GM19025 (cell line): ENCODE data around the gene CCL20.

Experiments
- ATAC-seq: cut with Tn5 transposase; IDR thresholded peaks from one replicate; pipeline ENCODE4 v1.9.1; 2021; ENCODE audit warnings: mild to moderate bottlenecking, low read depth, moderate library complexity; ENCODE audit not compliant: unreplicated experiment

CCL20 gene

GRCh38 chr2:227799202-227799601 lies 14.4 kb upstream of the CCL20 start:
- ATAC-seq, result no peak

- ATAC-seq, result no peak
Measured at GRCh38 chr2:227802882-227803281, 10.8 kb upstream of the CCL20 start.

GRCh38 chr2:227804975-227805374 lies 8.7 kb upstream of the CCL20 start:
- ATAC-seq, result no peak

- no peak for ATAC-seq
Measured at GRCh38 chr2:227805578-227805977, 8.1 kb upstream of the CCL20 start.

GRCh38 chr2:227808936-227809335 lies 4.7 kb upstream of the CCL20 start:
- no peak for ATAC-seq

- no peak for ATAC-seq
Measured at GRCh38 chr2:227812001-227812400, 1.6 kb upstream of the CCL20 start.

- no peak for ATAC-seq
Measured at GRCh38 chr2:227813229-227813561, 447 bp upstream of the CCL20 start.

- no peak for ATAC-seq
Measured at GRCh38 chr2:227815066-227815465, 1.4 kb downstream of the CCL20 start.

GRCh38 chr2:227816507-227817294 lies 3.1 kb downstream of the CCL20 start:
- no peak for ATAC-seq

GRCh38 chr2:227817336-227817735 lies 3.7 kb downstream of the CCL20 start:
- no peak for ATAC-seq

GRCh38 chr2:227817850-227818674 lies 4.4 kb downstream of the CCL20 start:
- ATAC-seq, result no peak

GRCh38 chr2:227818675-227819397 lies 5.2 kb downstream of the CCL20 start:
- ATAC-seq, result no peak

- no peak for ATAC-seq
Measured at GRCh38 chr2:227819398-227819697, 5.7 kb downstream of the CCL20 start.

- no peak for ATAC-seq
Measured at GRCh38 chr2:227821043-227821942, 7.7 kb downstream of the CCL20 start.

- ATAC-seq, result no peak
Measured at GRCh38 chr2:227822416-227823003, 8.9 kb downstream of the CCL20 start.

GRCh38 chr2:227823922-227824321 lies 10.3 kb downstream of the CCL20 start:
- no peak for ATAC-seq

- ATAC-seq, result no peak
Measured at GRCh38 chr2:227824711-227825110, 11.1 kb downstream of the CCL20 start.

GRCh38 chr2:227826019-227826521 lies 12.4 kb downstream of the CCL20 start:
- ATAC-seq, result no peak

- no peak for ATAC-seq
Measured at GRCh38 chr2:227826563-227826962, 12.9 kb downstream of the CCL20 start.

- ATAC-seq, result no peak
Measured at GRCh38 chr2:227827143-227827542, 13.5 kb downstream of the CCL20 start.
